Activated CD4-positive, alpha-beta T cell treated with anti-CD3 and anti-CD28 coated beads, Interleukin-2, amount 50 U/mL, for 16 hours (primary cell): Measurements from ENCODE around the gene SLC45A1.

Source experiments
- DNase-seq: peaks from one replicate; pipeline ENCODE4 v3.0.0-alpha.2; 2020

Gene SLC45A1

DNA sequence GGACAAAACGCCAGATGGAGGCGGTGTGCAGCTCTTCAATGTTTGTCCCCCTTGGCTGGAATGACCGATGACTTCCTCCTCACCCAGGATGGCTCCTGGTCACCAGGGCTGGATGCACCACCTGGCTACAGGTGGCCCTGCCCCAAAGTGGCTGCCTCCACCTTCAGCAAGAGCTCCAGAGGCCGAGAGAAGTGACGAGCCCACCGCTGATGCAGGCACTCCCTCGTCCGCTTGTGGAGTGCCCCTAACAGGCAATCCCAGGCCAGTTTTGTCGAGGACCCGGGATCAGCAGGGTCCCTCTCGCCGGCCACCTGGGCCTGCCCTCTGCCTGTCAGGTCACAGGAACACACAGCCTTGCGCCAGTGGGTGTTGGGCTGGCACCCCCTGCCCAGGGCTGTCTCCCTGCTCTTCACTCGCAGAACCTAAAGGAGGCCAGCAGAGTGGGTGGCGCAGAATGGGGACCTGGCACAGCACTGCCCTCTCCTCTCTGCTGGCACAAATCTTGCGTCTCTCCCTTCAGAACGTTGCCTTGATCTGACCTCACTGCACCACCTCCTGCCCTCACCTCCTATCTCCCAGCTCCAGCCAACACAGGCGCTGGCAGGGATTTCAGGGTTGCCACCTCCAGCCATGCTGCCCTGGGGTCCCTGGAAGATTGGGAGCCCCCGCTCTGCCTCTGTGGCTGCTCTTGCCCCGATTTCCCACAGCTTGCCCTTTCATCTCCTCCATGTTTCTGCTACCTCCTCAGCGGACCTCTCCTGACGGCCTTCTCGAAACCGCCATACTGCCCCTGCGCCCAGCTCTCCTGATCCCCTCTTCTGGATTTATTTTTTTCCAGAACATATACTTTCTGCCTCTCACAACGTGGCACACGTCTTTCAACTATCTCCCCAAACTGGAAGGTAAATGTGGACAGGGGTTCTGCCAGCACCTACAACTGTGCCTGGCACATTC is 38.6 kb downstream of the SLC45A1 start:
- DNase-seq = no peak

DNA sequence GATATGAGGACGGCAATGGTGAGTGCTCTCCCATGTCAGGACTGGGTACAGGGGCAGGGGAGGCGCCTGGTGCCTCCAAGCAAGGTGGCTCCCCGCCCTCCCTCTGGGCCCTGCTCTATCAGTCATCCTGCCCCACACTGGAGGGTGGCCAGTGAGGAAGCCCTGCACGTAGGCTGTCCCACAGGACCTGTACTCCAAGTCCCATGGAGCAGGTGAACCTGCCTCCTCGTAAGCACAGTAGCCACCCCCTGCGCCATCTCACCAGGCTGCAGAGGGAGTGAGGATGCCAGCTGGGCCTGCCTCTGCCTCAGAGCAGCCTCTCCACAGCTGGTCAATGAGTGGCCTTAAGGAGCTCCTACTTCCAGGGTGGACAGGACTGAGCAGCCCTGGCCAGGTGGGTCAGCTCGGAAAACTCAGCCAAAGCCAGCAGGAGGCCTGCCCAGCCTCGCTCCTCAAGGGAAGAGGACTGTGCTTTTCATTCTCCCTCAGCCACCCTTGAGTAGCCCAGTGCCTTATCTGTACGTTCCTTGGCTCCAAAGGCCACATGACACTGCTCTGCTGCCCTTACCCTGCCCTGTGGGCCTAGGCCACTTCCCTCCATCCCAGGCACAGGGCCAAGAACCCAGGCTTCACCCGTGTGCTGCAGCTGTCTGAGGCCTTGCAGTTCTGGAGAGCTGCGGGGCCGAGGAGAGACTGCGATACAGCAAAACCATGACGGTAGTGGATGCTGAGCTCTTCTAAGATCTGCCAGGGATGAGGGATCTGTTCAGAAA is 39.6 kb downstream of the SLC45A1 start:
- DNase-seq = no peak

DNA sequence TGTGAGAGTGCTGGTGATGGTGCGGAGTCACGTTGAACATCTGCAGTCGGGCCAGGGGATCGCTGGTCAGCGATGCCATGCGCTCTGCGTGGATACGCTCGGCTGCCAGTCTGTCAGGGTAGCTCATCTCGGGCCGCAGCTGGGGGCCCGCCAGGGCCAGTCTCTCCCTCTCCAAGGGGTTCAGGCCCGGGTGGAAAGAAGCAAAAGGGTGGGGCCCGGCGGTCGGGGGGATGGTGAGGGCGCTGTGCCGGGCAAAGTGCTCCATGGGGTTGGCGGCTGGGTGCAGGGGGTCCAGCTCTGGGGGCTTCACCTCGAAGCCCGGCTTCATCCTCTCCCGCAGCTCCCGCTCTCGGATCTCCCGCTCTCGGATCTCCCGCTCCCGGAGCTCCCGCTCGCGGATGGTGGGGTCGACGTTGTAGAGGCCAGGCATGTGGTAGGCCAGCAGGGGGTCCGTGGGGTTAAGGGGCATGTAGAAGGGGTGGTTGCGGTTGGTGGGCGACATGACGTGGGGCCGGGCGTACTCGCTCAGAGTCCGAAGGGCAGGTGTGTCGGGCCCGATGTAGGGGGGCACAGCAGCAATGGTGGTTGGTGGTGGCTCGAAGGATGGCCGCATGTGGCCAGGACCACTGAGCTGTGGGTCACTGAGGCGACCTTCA is 40.5 kb downstream of the SLC45A1 start:
- DNase-seq = no peak

DNA sequence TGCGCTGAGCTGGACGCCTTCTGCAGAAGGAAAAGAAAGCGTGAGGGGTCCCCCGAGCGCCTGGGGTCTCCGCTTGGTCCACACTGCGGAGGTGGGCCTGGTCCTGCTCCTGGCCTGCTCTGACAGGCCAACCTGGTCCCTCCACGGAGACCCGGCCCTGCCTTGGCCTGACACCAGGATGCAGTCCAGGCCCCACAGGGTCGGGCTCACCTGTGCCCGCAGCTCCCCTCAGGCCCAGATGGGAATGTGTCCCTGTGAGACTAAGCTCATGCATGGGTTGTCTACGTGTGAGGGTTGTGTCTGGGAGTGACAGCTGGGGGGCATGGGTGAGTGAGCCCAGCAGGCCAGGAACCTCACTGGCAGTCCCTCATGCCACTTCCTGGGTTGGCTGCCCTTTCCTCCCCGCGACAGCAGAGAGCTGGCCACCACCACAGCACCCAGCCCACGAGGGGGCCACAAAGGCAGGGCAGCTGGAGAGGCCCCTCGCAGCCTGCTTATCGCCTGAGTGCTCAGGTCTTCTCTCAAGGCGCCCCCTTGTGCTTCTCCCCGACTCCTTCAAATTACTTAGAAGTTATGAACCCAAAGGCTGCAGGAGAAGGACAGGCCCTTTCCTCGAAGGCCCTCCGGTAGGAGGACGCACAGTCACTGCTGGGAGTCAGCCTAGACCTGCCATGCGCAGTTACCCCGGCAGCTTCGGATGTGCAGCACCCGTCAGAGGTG is 41.1 kb downstream of the SLC45A1 start:
- no peak for DNase-seq

DNA sequence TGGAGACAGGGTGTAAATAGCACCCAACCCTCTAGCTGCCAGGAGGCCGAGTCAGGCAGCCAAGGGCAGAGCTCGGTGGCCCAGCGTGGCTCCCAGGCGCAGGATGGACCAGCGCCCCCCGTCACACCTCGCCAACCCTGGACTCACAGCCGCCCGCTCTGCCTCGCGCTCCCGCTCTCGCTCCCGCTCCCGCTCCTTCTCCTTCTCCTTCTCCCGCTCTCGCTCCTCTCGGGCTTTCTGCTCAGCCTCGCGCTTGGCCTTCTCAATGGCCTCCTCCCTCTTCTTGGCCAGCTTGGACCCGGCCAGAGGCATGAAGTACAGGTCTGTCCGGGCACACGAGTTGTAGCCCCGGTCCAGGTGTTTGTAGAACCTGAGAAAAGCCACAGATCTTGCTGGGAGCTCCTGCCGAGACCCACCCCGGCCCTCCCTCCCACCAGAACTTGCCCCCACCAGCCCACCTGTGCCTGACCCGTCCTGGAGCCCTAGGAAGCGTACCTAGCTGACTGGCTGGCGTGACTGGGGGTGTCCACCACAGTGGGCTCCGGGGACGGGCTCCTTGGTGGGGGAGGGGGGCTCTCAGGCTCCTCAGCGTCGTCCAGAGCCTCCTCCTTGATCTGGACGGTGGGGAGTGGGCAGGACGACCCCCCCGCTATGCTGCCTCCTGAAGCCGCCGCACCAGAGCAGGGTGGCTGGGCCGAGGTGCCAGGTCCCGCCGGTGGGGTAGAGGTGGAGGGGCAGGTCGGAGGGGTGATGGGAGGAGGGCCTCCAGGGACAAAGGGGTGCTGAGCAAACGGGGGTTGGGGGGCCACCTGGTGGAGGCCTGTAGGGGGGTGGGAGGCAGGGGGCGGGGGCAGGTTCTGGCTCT is 41.9 kb downstream of the SLC45A1 start:
- no peak for DNase-seq

DNA sequence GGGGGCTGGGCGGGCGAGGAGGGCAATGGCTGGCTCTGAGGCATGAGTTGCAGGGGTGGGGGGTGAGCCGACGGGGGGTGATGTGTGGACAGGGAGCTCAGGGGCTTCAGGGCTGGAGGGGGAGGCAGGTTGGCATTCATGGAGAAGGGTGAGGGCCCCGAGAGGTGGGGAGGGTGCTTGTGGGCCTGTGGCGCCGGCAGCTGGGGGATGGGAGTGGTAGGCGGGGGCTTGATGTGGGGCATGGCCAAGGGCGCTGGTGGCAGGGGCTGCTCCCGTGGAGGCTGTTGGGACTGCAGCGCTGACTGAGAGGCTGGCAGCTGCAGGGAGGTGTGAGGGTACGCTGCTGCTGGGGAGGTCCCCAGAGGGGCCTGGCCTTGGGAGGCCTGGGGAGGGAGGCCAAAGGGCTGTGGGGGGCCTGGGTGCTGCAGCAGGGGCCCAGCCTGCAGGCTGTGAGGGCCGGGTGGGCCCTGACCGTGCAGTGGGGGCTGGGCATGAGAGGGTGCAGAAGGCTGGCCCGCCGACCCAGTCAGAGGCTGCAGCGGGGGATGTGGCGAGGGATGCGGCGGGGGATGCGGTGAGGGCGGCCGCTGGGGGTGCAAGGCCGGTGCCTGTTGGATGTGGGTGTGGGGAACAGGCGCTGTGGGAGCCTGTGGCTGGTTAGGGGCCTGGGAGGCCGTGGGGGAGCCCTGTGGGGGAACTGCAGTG is 42.7 kb downstream of the SLC45A1 start:
- no peak for DNase-seq

DNA sequence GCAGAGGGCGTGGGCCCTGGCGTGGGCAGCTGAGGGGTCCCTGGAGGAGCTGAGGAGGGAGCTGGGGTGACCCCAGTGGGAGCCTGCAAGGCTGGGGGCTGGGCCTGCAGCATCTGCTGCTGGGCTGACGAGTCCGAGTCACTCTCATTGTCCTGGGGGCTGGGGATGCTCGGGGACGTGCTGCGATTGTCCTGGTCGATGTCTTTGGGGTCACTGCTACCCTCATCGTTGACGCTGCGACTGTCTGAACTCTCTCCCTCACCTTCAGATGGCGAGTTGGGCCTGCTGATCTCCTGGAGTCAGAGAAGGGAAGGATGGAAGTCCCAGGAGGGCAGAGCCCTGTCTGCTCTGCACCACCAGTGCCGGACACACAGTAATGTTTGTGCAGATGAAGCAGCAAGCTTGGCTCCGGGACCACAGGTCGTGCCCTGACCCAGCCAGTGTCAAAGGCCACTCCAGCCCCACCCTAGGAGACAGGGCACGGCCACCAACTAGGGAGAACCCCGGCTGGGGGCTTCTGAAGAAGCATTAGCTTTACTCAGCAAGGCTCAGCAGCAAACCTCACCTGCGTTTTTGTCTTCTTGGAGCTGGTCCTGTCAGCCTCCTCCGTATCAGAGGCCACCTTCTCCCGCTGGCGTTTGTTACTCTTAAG is 43.4 kb downstream of the SLC45A1 start:
- no peak for DNase-seq

DNA sequence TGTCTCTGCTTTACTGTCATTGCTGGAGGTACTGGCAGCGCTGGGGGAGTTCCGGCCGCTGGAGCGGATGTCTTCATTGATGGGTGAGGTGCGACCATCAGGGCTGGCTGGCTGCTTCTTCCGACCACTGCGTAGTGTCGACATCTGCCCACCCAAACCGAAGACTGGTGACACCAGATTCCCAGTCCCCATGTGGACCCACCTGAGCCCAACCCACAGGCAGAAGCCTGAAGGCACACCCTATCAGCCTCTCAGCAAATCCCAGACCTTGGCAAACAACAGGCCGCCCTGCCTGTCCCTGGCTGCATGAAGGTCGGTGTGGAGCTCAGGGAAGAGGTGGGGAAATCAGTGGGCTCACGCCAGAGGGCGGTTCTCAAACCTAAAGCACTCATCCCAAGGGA is 44.8 kb downstream of the SLC45A1 start:
- DNase-seq = no peak

DNA sequence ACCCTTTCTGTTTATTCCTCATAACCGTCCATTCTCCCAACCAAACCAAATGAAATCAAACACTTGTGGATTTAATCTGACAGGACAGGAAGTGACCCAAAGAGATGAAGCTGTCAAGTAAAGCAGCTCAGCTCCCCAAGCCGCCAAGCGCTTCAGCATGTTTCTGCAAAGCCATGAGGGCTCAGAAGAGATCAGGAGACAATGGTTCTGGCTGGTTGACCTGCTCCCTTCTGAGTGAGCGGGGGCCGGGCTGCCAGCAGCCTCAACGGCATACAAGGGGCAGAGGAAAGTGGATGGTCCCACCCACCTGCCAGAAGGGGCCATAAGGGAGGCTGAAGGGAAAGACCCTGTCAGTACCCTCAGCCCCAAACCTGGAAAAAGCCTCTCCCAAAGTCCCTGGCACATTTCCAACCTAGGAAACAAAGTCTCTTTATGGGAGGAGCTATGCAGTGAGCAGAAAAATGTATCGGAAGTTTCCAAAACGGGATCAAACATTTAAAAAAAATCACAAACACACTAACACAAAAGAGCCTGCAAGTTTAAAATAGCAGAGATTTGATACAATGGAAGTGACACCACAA is 45.4 kb downstream of the SLC45A1 start:
- DNase-seq = no peak

DNA sequence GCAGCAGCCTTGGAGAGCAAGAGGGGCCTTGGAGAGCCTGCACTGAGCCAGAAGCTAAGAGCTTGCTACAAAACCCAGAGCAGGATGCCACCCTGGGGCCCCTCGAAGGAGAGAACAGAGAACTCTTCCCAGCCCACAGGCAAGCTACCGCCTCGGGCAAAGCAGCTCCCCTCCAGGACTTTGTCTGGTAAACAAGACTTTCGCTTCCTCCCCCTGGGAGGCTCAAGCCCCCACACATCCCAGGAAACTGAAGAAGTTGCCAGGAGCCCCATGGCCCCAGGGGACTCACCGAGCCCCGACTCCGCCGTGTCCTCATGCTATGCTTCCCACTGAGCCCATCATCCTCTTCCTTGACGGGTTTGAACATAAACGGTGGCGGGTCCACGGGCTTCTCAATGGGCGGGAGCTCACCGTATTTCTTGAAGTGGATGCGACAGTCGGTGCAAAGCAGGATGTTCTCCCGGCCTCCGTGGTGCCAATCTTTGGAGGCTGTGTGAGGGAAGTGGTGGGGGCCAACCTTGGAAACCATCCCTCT is 45.9 kb downstream of the SLC45A1 start:
- DNase-seq = no peak

DNA sequence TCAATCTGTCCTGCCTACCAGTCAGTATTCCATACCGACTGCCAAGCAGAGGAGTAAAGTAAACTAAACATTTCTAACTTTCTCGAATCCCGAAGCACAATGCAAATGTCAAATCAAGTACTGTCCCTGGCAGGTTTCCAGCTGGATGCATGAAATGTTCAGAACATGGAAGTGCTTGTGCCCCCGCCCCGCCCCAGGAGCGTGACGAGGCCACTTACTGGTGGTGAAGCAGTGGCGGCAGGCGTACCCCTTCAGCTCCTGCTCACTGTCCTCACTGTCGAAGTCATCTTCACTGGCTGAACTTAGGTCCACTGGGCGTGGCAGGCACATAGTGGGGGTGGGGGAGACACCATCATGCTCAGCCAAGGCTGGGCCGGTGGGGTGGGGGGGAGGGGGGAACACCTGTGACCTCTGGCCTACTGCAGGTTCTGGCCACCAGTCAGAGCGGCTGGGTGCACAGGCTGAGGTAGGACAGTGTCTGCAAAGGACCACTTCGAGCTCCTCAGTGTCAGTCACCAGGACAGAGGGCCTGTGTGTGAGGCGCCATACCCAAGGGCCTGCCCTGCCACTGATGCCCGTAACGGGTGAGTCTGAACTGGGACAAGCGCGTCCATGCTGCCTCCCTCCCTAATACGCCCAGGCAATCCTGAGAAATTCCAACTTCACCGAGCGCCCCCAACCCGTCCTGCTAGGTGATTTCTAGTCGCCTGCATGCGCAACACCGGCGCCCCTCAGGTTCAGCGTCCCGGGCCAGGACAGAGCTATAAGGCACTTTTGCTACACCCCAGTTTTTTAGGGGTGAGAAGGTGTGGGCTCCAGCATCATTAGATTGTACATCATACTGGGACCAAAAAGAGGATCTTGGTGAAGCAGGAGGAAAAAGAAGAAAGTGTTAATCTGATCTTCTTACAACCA is 46.9 kb downstream of the SLC45A1 start:
- no peak for DNase-seq

DNA sequence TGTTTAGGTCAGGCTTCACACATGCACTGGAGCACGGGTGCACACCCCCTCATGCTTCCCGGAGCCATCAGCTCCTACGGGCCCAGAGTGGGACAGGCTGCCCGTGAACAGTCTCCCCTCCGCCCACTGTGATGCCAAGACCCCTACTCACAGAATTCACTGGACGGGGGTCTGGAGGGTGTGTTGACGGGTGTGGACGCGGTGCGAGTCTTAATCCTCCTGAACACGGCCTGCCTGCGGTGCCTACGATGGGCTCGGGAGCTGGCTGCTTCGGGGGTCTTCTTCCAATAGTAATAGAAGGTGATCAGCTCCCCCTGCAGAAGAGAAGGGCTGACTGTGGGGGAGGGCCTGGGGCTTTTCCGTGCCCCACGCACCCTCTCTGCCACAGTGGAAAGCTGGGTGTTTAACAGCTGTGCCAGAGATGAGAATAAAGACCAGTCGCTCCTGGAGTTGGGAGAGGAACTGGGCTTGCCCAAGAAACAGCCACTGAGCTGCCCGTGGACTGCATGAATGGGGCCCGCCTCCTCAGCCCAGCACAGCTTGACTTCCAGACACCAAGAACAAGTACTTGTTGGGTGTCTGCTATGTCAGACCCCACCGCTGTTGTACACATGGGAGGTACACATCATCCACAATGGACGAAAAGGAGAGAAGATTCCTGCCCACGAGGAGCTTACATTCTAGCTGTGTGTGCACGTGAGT is 47.9 kb downstream of the SLC45A1 start:
- DNase-seq = no peak

DNA sequence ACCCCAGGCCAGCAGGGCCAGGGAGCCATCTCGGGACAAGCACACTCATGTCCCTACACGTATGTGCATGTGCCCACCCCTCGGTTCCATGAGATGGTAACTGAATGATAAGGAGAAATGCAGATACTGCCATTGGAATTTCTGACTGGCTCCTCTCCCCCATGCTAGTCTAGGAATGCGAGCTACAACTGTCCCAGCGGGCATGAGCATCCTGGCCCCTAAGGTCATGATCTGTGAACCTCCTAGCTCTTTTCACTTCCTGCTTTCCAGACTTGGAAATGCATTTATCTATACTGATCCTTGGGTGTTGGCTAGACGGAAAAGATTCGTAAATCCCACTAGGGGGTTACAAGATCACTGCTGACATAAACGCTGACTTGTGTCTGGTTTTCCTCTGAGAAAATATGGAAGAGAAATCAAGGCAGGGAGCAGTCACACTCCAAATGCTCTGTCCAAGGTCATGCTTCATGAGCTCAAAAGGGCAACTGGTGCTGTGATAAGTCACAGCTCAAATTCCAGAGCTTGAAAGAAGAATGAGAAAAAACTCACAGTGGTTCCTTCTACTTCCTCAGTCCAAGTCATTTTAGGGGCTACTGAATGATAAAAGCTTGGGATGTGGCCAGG is 49.8 kb downstream of the SLC45A1 start:
- DNase-seq = no peak

DNA sequence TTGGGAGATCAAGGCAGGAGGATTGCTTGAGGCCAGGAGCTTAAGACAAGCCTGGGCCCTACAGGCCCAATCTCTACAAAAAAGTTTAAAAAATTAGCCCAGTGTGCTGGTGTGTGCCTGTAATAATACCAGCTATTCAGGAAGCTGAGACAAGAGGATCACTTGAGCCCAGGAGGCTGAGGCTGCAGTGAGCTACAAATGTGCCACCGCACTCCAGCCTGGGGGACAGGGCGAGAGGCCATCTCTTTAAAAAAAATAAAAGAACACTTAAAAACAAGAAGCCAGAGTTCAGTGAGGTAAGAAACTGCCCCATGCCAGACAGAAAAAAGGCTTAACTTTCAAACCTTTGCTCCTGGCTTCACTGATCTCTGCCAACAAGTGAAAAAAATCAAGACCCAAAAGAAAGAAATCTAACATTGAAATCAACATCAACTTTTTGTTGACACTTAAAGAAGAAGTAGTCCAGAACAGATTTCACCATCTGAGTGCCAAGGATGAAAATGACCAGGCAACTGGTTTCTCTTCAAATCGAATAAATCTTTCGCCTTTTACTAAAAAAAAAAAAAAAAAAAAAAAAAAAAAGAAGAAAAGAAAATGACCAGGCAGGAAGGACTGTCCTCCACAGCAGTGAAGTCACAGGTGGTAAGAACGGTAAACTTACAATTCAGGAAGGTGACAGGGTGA is 51.2 kb downstream of the SLC45A1 start:
- DNase-seq = no peak

DNA sequence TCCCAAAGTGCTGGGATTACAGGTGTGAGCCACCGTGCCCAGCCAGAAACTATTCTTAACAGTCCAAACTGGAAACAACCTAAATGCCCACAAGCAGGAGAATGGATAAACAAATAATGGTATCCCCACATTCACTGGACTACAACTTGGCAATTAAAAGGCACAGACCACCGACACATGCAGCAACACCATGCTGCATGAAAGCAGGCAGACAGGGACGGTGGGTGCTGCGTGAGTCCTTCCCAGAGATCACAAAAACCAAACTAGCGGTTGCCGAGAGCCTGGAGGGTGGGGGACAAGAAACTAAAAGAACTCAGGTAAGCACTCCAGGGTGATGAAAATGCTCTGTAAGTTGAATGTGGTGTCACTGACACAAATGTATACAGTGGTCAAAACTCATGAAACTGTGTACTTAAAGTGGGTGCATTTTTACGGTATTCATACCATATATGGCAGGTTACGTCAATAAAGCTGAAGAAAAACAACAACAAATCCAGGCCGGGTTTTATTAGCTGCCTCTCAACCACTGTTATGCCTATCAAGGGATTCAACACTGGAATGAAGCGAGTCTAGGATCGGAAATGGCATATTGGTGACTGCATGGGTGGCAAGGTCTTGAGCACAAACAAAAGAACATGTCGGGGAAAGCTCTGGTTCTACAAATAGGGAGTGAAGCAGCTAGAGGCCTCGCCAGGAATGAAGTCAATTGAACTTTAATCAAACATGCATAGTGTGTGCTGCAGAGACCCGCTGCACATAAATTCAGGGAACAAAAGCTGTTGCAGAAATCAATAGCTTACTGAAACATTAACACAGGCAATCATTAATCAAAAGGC is 52.4 kb downstream of the SLC45A1 start:
- DNase-seq = no peak

DNA sequence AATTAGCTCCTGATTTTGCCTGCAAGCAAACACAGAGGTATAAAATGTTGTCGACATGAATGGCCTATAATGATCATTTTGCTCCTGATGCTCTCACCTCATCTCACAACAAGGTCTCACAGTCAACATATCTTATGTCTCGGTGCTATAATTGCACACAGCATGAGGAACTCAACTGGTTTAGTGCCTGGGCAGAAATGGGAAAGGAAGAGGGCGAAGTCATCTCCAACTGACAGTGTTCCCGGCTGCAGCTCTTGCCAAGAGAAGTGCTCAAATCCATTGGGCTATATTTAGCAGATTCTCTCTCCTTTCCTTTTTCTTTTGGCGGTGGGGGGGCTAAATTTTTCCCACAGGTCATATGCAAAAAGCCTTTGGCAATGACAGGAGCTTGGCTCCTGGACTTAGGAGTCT is 53.0 kb downstream of the SLC45A1 start:
- no peak for DNase-seq
